ENCODE measurements around the gene SPRYD3.
"Not testable (repeated sequence)": the region's sequence is repeated elsewhere in the genome, so short reads cannot be mapped to it uniquely, and the experiment has no call there.

The SPRYD3 gene

GRCh38 chr12:53051881-53052412 lies 27.2 kb downstream of the SPRYD3 start:
- no peak for DNase-seq (ENCODE audit: low spot score)

- peak; percentile 68 for DNase-seq (ENCODE audit: low spot score)
Observed at GRCh38 chr12:53051058-53051880, 27.9 kb downstream of the SPRYD3 start.

GRCh38 chr12:53050426-53051057 lies 28.6 kb downstream of the SPRYD3 start:
- no peak for DNase-seq (ENCODE audit: low spot score)

- peak; percentile 51 for DNase-seq (ENCODE audit: low spot score)
Observed at GRCh38 chr12:53049571-53050318, 29.4 kb downstream of the SPRYD3 start, which contains the start of gene TNS2. TSS of gene TNS2 (plus strand) at chr12:53050065. CDS start at chr12:53050186, 121 bp downstream.

GRCh38 chr12:53048780-53049401 lies 30.3 kb downstream of the SPRYD3 start:
- peak; percentile 42 for DNase-seq (ENCODE audit: low spot score)

- peak; percentile 16 for DNase-seq (ENCODE audit: low spot score)
Observed at GRCh38 chr12:53048033-53048779, 31.0 kb downstream of the SPRYD3 start.

- peak; percentile 90 for DNase-seq (ENCODE audit: low spot score)
Observed at GRCh38 chr12:53047221-53048032, 31.8 kb downstream of the SPRYD3 start.

- DNase-seq (ENCODE audit: low spot score) = peak; percentile 87
Observed at GRCh38 chr12:53046655-53047220, 32.5 kb downstream of the SPRYD3 start.

GRCh38 chr12:53045696-53046045 lies 33.5 kb downstream of the SPRYD3 start:
- DNase-seq (ENCODE audit: low spot score) = peak; percentile 7

- peak; percentile 3 for DNase-seq (ENCODE audit: low spot score)
Observed at GRCh38 chr12:53044896-53045695, 34.1 kb downstream of the SPRYD3 start.

- peak; percentile 5 for DNase-seq (ENCODE audit: low spot score)
Observed at GRCh38 chr12:53044052-53044581, 35.1 kb downstream of the SPRYD3 start.

GRCh38 chr12:53042607-53043454 lies 36.4 kb downstream of the SPRYD3 start:
- peak; percentile 2 for DNase-seq (ENCODE audit: low spot score)

GRCh38 chr12:53039851-53040250 lies 39.3 kb downstream of the SPRYD3 start:
- no peak for DNase-seq (ENCODE audit: low spot score)

GRCh38 chr12:53036802-53037201 lies 42.4 kb downstream of the SPRYD3 start:
- DNase-seq (ENCODE audit: low spot score) = no peak

GRCh38 chr12:53034459-53034858 lies 44.7 kb downstream of the SPRYD3 start:
- no peak for DNase-seq (ENCODE audit: low spot score)

GRCh38 chr12:53033832-53034231 lies 45.4 kb downstream of the SPRYD3 start:
- DNase-seq (ENCODE audit: low spot score) = not testable (repeated sequence)

- no peak for DNase-seq (ENCODE audit: low spot score)
Observed at GRCh38 chr12:53031616-53032015, 47.6 kb downstream of the SPRYD3 start.

GRCh38 chr12:53027014-53027413 lies 52.2 kb downstream of the SPRYD3 start:
- not testable (repeated sequence) for DNase-seq (ENCODE audit: low spot score)

Measured in AG08396 (cell line).